ENCODE data around the gene ABHD17C. TPM values are rescaled to one million over a fixed set of nuclear protein-coding genes. Genes with fewer than 3 reads are reported as not detected.
"Not testable (repeated sequence)": the region's sequence is repeated elsewhere in the genome, so short reads cannot be mapped to it uniquely, and the experiment has no call there.

Gene ABHD17C
- polyA plus RNA-seq (ENCODE audit: insufficient read length) = 5.0 TPM

DNA sequence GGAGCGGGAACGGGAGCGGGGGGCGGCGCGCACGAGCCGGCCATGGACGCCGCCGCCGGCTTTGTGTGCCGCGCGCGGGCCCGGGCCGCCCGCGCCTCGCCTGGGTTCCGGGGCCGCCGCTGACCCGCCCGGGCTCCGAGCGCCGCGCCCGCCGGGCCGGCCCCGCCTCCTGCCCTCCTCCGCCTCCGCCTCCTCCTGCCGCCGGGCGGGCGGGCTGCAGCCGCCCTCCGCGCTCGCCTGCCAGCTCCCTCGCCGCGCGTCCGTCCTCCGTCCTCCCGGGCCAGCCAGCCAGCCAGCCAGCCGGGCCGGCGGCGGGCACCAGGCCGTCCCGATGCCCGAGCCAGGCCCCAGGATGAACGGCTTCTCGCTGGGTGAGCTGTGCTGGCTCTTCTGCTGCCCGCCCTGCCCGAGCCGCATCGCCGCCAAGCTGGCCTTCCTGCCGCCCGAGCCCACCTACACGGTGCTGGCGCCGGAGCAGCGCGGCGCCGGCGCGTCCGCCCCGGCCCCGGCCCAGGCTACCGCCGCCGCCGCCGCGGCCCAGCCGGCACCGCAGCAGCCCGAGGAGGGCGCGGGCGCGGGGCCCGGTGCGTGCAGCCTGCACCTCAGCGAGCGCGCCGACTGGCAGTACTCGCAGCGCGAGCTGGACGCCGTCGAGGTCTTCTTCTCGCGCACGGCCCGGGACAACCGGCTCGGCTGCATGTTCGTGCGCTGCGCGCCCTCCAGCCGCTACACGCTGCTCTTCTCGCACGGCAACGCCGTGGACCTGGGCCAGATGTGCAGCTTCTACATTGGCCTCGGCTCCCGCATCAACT is at the start of gene ABHD17C:
Gene ABHD17C, plus strand, starts transcription at position 212 of the 812 bp plus-strand sequence. Its CDS starts 120 bp downstream, at position 332.
- no peak for DNase-seq (ENCODE audit: low read depth)

DNA sequence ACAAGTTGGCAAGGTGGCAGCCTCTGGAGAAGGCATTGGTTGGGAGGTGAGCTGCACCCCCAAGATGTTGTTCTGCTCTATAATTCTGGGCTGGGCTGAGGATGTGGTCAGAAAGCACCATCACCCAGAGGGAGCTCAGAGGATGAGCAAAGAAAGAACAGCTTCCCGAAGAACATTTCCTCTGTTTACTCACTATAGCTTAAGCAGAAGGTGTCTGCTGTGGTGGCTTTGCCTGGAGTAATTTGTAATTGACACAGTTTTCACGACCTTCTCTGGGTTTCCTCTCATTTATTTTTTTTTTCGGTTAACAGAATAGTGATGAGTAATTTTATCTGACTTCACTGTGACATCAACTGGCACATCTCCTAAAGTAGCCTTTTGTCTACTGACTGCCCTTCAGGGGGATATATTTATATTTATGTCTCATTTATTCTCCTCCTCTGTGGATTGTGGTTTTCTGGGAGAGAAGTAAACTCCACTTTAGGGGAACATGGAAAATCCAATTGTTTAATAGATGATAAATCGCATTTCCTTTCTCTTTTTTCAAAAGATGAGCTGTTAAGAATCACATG is 49.5 kb upstream of the ABHD17C start:
- no peak for DNase-seq (ENCODE audit: low read depth)

DNA sequence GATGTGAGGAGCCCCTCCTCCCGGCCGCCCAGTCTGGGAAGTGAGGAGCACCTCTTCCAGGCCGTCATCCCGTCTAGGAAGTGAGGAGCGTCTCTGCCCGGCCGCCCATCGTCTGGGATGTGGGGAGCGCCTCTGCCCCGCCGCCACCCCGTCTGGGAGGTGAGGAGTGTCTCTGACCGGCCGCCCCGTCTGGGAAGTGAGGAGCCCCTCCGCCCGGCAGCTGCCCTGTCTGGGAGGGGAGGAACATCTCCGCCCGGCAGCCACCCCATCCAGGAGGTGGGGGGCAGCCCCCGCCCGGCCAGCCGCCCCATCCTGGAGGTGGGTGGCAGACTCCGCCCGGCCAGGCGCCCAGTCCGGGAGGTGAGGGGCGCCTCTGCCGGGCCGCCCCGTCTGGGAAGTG is 47.7 kb upstream of the ABHD17C start:
- not testable (repeated sequence) for DNase-seq (ENCODE audit: low read depth)

DNA sequence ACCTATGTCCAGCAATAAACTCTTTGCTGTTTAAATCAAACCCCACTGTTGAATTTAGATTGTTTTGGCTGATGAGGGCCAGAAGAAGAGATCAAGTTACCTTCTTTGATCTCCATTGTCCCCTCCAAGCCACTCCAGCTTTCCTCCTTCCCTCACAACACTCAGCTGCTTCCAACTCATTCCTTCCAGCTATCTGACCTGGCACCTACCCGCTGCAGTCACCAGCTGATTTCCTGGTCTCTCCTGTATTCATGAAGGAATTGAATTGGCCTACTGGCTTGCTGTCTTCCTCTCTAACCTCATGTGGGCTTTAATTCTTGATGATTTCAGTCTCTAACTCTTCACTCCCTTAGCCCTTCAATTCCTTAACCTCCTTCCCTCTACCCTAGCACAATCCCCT is 40.8 kb upstream of the ABHD17C start:
- DNase-seq (ENCODE audit: low read depth) = no peak

GRCh38 chr15:80659375-80659774 is 35.7 kb upstream of the ABHD17C start:
- no peak for DNase-seq (ENCODE audit: low read depth)

- DNase-seq (ENCODE audit: low read depth) = no peak
Observed at GRCh38 chr15:80660119-80660518, 35.0 kb upstream of the ABHD17C start.

- DNase-seq (ENCODE audit: low read depth) = no peak
Observed at GRCh38 chr15:80662129-80662528, 33.0 kb upstream of the ABHD17C start.

GRCh38 chr15:80662757-80663553 is 32.2 kb upstream of the ABHD17C start:
- no peak for DNase-seq (ENCODE audit: low read depth)

DNA sequence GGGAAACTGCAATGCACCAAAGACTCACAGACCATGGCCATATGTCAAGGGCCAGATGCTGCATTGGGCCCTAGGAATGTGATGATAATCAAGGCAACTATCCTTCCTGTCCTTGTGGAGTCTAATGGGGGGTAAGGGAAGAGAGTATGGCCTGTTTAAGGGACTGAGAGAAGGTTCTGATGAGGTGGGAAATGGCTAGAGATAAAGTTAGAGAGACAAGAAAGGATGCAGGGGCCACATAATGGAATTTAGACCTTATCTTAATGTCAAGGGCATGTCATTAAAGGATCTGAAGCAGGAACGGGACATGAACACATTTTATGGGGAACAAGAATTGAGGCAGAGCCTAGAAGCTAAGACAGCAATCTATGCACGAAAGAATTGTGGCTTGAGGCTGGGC is 30.0 kb upstream of the ABHD17C start:
- DNase-seq (ENCODE audit: low read depth) = no peak

DNA sequence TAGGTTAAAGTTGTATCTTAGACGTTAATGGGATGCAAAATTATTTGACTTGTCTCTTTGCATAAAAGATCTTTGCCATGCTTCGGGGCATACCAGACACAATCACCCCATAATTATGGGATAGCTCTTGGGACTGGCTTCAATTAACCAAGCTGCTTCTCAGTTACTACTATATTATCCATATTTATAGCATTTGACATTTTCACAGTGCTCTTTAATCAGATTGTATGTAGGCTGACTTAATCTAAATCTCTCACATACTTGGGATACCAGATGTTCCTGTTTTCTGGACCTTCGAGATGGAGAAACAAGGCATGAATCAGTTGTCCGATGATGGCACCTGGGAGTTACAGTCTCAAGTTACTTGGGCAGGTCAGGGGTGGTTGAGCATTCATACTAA is 27.2 kb upstream of the ABHD17C start:
- no peak for DNase-seq (ENCODE audit: low read depth)

- DNase-seq (ENCODE audit: low read depth) = no peak
Observed at GRCh38 chr15:80668546-80669236, 26.4 kb upstream of the ABHD17C start.

GRCh38 chr15:80669663-80670273 is 25.3 kb upstream of the ABHD17C start:
- no peak for DNase-seq (ENCODE audit: low read depth)

DNA sequence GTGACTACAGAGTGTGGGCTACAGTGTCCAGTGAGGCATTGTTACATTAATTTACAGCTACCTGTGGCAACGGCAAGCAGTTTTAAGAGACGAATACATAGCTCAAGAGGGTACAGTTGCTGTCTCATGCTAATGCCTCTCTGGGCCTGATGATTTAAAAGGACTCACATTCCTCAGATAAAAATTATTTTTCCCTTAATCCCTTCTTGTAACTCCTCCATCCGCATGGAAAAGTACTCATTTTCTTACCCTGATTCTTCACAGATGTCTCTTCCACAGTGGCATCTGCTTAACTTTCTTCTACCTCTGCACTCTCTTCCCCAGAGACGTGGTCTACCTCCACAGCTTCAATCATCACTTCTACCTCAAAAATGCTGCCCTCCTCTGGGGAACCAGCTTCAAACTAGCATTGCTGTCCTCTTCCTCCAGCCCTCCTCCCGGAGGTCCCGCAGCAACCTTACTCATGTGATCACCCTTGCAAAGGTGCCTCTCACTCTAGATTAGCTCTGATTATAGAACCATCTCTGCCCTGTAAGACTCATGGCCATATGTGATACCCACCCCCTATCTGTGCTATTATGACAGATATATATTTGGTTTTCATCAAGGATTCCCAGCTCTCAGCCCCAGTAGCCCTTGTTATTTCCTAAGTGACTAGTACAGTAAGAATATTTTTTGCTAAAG is 21.4 kb upstream of the ABHD17C start:
- no peak for DNase-seq (ENCODE audit: low read depth)

- no peak for DNase-seq (ENCODE audit: low read depth)
Observed at GRCh38 chr15:80674245-80674614, 20.9 kb upstream of the ABHD17C start.

DNA sequence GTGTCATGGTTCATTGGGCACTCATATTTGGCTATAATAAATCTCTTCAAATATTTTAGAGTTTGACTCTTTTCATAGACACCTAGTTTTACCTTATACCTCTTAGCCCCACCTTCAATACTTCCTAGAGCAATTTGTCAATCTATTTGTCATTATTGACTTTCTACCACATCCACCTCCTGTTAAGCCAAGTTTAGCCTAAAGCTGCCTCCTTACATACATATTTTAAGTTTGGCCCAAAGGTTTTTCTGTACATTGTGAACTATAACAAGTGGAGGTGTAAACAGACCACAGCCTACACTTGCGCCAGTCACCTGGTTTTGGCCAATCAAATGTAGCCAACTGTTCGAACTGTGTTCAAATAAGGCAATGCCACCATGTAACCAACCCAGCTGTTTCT is 18.1 kb upstream of the ABHD17C start:
- DNase-seq (ENCODE audit: low read depth) = no peak

DNA sequence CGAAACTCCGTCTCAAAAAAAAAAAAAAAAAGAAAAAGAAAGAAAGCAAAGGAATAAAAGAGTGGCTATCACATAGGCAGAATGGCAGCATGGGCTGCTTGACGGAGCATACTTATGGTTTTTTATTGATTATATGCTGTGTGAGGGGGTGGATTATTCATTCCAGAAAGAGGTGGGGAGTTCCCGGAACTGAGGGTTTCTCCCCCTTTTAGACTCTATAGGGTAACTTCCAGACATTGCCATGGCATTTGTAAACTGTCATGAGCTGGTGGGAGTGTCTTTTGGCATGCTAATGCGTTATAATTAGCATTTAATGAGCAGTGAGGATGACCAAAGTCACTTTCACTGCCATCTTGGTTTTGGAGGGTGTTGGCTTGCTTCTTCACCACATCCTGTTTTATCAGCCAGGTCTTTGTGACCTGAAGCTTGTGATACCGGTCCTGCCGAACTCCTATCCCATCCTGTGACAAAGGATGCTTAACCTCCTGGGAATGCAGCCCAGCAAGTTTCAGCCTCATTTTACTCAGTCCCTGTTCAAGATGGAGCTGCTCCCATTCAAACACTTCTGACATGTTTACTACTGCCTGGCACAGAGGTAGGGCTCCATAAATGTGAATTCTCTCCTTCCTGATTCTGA is 15.8 kb upstream of the ABHD17C start:
- no peak for DNase-seq (ENCODE audit: low read depth)

GRCh38 chr15:80679804-80680175 is 15.3 kb upstream of the ABHD17C start:
- DNase-seq (ENCODE audit: low read depth) = no peak

DNA sequence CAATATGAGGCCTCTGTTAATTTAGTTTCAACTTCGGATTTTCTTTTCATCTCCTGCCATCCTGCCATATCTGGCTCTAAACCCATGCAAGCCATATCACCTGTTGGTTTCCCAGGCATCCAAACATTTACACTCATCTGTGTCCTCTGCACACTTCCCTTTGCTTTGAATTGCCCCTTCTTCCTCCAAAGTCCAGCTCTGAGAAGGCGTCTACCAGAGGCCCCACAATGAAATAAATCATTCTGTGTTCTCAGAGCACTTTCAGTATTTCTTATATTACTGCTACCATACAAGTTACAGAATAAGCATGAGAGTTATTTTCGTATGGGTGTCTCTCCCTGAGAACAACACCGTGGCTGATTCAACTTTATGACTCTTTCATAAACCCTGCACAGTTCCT is 12.9 kb upstream of the ABHD17C start:
- DNase-seq (ENCODE audit: low read depth) = no peak

DNA sequence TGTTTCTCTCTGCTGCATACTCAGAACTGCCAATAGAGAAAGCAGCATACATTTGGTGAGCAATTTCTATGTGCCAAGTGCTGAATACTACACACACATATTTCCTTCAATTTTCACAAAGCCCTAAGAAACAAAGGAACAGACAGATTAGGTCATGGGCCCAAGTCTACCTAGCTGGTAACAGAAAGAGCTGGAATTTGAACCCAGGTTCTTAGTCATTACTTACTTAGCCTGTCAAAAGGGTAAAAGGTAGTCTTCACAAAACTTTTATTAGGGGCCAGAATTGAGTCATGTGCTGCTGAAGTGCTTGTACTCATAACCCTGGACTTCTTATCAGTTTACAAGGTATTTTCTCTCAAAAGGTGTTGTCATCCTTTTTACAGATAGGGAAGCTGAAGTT is 10.4 kb upstream of the ABHD17C start:
- no peak for DNase-seq (ENCODE audit: low read depth)

DNA sequence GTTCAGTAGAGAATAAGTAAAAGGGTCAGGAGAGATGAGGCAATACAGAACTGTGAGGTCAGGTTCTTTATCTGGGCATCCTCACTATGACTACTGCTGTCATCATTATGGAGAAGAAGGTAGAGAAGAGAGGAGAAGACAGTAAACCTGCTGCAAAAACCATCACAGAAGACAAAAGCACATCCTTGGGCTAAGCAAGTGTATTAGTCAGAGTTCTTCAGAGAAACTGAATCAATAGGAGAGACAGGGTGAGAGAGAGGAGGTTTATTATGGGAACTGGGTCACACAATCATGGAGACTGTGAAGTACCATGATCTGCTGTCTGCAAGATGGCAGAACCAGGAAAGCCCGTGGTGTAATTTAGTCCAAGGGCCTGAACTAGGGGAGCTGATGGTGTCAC is 9.5 kb upstream of the ABHD17C start:
- DNase-seq (ENCODE audit: low read depth) = no peak

GRCh38 chr15:80689294-80689693 is 5.8 kb upstream of the ABHD17C start:
- DNase-seq (ENCODE audit: low read depth) = no peak
